ENCODE results near the gene LRRC15.

- TF ChIP-seq, protein P1, sequence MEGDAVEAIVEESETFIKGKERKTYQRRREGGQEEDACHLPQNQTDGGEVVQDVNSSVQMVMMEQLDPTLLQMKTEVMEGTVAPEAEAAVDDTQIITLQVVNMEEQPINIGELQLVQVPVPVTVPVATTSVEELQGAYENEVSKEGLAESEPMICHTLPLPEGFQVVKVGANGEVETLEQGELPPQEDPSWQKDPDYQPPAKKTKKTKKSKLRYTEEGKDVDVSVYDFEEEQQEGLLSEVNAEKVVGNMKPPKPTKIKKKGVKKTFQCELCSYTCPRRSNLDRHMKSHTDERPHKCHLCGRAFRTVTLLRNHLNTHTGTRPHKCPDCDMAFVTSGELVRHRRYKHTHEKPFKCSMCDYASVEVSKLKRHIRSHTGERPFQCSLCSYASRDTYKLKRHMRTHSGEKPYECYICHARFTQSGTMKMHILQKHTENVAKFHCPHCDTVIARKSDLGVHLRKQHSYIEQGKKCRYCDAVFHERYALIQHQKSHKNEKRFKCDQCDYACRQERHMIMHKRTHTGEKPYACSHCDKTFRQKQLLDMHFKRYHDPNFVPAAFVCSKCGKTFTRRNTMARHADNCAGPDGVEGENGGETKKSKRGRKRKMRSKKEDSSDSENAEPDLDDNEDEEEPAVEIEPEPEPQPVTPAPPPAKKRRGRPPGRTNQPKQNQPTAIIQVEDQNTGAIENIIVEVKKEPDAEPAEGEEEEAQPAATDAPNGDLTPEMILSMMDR (IDR thresholded peaks at IDR 0.05) = no peak
- TF ChIP-seq POLR2A (IDR thresholded peaks at IDR 0.05) = no peak
Measured at GRCh38 chr3:194407423-194407822, 37.9 kb upstream of the LRRC15 start.

Data from thyroid gland (tissue), 4 donors.